Activated CD8-positive, alpha-beta memory T cell treated with anti-CD3 and anti-CD28 coated beads, Interleukin-2, amount 50 U/mL, for 24 hours (primary cell): ENCODE data around the gene HLF.
"Not testable (repeated sequence)": the region's sequence is repeated elsewhere in the genome, so short reads cannot be mapped to it uniquely, and the experiment has no call there.

Experiments
- DNase-seq: peaks from one replicate; pipeline ENCODE4 v3.0.0-alpha.2; 2020; ENCODE audit errors: extremely low read depth

Gene HLF

DNA sequence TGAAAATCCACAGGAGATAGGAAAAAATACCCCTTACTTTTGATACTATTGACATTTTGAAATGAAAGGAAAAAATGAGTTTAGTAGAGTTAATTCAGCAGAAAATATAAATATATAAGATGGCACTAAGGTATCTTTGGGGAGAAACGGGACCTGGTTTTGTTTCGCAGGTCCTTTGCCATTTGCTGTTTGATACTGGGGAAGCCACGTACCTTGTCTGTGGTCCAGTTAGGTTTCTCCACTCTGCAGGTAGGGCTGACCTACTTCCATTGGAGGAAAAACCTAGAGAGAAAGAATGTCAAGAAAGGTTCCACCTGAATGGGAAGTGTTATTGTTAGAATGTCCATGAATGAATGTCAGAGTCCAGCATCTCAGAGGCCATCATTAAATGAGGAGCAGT, 48.1 kb downstream of the HLF start:
- no peak for DNase-seq

DNA sequence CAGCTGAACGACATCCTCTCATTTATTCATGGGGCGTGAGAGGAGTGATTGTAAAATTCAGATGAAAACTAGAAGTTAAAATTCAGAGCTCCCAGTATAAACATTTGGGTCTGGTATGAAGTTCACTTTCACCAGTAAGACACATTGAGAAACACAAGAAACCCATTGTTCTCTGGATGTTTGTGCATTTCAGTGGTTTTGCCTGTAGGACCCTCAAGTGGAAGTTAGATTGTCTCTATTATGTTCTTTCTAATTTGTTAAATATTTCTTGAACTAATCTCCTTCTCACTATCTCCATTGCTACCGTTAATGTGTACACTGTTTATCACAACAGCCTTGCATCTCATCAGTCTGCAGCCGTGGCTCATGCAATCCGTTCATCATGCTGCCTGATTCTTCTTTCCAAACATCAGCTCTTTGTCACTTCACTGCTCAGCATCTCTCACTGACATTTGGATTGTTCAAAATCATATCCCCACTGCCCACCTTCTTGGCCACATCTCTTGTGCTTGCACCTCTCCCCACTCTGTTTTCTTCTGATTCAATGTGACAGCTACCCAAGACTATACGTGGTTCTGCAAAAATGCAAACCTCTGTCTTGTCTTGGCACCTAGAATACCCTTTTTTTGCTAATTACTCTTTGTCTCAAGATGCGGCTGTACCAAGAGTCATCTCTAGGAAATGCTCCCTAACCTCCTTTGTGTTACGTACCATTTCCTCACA, 49.5 kb downstream of the HLF start:
- no peak for DNase-seq

GRCh38 chr17:55314784-55315491, 50.2 kb downstream of the HLF start:
- DNase-seq: no peak

DNA sequence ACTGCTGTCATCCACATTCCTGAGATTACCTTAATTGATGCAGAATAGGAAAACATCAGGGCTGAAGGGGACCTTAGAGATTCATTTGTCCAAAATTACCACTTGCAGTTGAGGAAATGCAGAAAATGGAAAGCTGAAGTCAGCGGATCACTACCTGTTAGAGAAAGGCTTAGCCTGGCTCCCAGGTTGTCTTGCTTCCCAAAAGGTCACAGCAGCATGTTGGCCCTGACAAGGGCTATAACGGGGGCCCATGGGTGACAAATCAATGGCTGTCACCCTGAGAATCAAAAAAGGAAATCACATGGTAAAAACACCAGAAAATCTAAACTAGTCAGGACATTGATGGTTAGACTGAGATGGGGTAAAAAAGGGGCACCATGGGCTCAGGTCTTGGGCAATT, 51.7 kb downstream of the HLF start:
- DNase-seq: no peak

- no peak for DNase-seq
Measured at GRCh38 chr17:55317284-55317683, 52.5 kb downstream of the HLF start.

DNA sequence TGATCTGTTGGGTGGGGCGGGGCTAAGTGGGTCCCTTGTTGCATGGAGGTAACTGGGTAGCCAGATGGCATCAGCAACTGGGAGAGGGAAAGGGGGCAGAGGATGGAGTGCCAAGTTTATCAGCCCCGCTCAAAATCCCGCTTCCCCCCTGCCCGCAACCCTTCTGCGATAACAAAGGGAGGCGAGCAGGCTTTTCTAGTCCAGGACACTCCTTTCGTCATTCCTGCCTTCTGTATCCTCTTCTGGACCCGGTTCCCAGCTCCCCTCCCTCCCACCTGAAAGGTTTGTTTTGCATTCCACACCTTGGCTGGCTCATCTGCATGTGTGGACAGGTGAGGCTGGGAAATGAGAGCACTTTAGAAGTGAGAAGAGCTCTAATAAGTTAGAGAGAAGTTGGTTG, 53.3 kb downstream of the HLF start:
- DNase-seq: no peak

DNA sequence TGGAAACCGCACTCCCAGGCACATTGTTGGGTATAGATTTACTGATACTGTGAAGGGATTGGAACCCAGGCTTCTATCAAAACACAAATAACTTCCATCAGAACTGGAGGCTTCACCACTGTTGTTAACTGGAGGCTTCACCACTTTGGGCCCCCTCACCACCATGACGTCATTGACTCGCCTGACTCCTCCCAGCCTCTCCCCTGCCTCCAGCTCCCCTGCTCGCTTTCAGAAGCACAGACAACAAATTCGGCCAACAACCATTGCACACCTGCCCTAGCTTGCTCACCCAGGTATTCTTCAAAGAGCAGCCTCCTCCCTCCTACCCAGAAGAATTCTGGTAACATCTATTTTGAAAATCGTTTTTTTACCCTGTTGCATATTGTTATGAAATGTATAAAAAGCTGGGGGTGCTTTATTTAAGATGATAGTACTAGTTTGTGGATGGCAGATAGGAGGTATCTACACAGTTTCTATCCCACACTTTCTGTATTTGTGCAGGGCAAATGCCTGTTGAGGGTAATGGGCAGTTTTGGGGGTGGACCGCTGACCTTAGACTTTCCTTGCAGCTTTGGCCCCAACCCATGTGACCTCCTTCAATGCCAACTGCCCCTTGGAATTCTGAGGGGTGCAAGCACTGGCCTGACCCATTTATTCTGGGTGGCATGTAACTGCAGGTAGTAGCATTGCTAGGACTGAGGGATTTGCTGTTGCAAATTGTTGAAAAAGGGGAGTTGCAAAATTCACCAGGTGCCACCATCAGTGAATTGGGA, 54.1 kb downstream of the HLF start:
- DNase-seq: no peak

DNA sequence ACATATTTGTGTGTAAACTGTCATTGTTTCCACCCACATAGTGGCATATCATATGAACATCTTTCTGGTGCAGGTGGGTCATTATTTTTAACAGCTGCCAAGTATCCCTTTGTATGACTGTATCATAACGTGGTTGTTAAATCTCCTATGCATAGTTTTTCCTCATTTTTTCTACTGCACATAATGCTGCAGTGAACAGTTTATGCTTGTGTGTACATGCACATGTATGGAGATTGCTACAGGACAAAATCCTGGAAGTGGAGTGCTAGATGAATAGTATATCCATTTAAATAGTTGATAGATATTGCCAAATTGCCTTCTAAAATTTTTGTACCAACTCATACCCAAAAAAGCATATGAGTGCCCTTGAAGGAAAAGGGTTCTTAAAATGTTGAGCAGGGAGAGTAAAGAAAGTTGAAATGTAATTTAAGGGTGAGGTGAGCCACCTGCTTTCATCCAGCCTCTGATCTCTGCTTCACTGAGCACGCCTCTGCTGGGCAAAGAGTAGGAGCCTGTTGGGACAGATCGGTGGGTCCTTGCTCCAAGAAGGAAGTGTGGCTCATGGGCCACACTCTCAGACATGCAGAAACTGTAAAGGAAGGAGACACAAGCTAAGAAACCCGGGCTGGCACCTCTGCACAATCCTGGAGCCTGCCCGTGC, 55.3 kb downstream of the HLF start:
- no peak for DNase-seq

DNA sequence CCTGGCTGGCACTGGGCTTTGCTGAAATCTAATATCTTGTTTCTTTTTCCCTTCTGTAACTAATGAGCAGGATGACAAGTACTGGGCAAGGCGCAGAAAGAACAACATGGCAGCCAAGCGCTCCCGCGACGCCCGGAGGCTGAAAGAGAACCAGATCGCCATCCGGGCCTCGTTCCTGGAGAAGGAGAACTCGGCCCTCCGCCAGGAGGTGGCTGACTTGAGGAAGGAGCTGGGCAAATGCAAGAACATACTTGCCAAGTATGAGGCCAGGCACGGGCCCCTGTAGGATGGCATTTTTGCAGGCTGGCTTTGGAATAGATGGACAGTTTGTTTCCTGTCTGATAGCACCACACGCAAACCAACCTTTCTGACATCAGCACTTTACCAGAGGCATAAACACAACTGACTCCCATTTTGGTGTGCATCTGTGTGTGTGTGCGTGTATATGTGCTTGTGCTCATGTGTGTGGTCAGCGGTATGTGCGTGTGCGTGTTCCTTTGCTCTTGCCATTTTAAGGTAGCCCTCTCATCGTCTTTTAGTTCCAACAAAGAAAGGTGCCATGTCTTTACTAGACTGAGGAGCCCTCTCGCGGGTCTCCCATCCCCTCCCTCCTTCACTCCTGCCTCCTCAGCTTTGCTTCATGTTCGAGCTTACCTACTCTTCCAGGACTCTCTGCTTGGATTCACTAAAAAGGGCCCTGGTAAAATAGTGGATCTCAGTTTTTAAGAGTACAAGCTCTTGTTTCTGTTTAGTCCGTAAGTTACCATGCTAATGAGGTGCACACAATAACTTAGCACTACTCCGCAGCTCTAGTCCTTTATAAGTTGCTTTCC, 56.0 kb downstream of the HLF start:
- no peak for DNase-seq

- DNase-seq: no peak
Measured at GRCh38 chr17:55321427-55322060, 56.8 kb downstream of the HLF start.

DNA sequence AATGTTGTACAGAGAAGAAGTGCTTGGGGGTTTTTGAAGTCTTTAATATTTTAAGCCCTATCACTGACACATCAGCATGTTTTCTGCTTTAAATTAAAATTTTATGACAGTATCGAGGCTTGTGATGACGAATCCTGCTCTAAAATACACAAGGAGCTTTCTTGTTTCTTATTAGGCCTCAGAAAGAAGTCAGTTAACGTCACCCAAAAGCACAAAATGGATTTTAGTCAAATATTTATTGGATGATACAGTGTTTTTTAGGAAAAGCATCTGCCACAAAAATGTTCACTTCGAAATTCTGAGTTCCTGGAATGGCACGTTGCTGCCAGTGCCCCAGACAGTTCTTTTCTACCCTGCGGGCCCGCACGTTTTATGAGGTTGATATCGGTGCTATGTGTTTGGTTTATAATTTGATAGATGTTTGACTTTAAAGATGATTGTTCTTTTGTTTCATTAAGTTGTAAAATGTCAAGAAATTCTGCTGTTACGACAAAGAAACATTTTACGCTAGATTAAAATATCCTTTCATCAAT, 57.8 kb downstream of the HLF start:
- no peak for DNase-seq

DNA sequence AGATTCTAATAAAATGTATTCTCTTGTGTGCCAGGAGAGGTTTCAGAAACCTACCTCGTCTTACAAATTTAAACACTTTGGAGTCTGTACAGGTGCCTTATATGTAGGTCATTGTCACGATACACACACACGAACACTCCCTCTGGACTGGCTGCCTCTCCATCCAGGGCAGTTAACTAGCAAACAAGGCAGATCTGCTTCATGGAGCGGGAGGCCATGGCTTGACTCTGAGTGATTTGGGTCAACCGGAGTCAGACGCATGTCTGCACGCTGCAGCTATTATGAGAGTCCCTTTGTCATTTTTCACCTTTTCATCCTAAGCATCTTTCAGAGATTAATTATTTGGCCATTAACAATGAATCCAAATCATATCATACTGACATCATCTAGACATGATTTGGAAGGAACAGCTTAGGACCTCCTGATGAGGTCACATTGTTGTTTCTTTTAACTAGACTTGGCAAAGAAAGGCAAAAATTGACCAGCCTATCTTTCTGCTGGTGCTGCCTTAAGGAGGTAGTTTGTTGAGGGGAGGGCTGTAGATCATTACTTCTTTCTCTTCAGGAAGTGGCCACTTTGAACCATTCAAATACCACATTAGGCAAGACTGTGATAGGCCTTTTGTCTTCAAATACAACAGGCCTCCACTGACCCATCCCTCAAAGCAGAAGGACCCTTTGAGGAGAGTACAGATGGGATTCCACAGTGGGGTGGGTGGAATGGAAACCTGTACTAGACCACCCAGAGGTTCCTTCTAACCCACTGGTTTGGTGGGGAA, 58.9 kb downstream of the HLF start:
- DNase-seq: no peak

GRCh38 chr17:55324296-55324978, 59.7 kb downstream of the HLF start:
- DNase-seq: no peak

GRCh38 chr17:55325406-55325805, 60.6 kb downstream of the HLF start:
- DNase-seq: no peak

GRCh38 chr17:55326030-55326429, 61.3 kb downstream of the HLF start:
- no peak for DNase-seq

DNA sequence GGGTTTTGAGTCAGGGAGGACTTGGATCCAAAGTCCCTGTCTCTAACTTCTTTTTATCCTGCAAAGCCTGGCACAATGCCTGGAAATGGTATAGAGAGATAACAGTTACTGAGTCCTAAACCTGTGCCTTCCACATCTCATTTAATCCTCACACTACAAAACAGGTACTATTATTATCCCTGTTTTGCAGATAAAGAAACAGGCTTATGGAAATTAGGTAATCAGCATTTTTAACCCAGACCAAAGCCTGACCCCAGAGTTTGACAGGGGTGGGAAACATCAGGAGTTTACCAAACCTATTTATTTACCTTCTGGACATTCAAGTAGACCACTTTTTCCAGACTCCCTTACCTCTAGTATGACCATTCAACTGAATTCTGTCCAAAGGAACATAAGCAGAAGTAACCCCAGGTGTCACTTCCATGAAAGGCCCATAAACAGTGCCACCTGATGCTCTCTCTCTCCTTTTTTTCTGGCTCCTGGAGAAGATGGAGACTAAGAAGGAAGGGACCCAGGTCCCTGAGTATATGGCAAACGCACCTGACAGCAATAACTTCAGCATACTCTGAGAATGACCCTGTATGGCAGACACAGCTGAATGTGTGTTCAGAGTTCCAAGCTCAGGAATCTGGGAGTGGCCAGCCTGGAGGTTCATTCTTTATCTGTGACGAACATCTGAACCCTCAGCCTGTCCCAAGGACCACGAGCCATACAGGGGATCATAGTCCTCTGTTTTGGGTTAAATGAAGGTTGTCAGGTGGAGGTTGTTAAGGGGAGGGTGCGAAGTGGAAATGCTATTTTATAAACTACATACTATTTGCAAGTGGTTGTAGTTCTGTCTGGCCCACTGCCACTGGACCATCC, 62.7 kb downstream of the HLF start:
- DNase-seq: no peak

GRCh38 chr17:55328514-55328913, 63.8 kb downstream of the HLF start:
- DNase-seq: not testable (repeated sequence)

- DNase-seq: no peak
Measured at GRCh38 chr17:55330344-55330933, 65.7 kb downstream of the HLF start.
